PFSK-1 (cell line): ENCODE data around the gene PTGFRN.

ENCODE experiments used
- POLR2AphosphoS5 ChIP-seq: IDR thresholded peaks from 2 replicates; pipeline ENCODE4 v1.6.1; 2012; ENCODE audit warnings: low read depth, mild to moderate bottlenecking, control low read depth, low read length, moderate library complexity
- TAF1 ChIP-seq: IDR thresholded peaks from 2 replicates; pipeline ENCODE4 v1.6.1; 2012; ENCODE audit warnings: low read length, control low read depth, borderline replicate concordance; ENCODE audit not compliant: insufficient read depth

- no peak for TF ChIP-seq POLR2AphosphoS5
- no peak for TF ChIP-seq TAF1
Measured at GRCh38 chr1:116945421-116945820, 35.7 kb downstream of the PTGFRN start.
